GM12878 (cell line): ENCODE measurements around the gene DSG2. TPM values are rescaled to one million over a fixed set of nuclear protein-coding genes. Genes with fewer than 3 reads are reported as not detected.

Experiments used
- ATAC-seq: fragments of 200-7000 bp; cut with Tn5 transposase; 3 replicates; pipeline ENCODE4 v1.9.1; 2020; ENCODE audit warnings: mild to moderate bottlenecking, moderate library complexity
- BruUV-seq: library from RNA; stranded (reverse); fragments of 400-500 nt; replicated peaks from 2 replicates; lab custom pipeline; 2021; lab: Mats Ljungman, UMichigan
- CTCF ChIA-PET: fragments of 300-600 bp; sonication (Branson Sonifier 250); formaldehyde crosslinking; extraction: SDS; loops from one replicate; lab custom pipeline; 2021; ENCODE audit warnings: inconsistent platforms; lab: Yijun Ruan, JAX
- POLR2A ChIA-PET: fragments of 350-600 bp; formaldehyde crosslinking; extraction: SDS; loops from one replicate; lab custom pipeline; 2021; ENCODE audit warnings: inconsistent platforms; lab: Charles Lee
- RAD21 ChIA-PET: fragments of 300-600 bp; sonication (Branson Sonifier 250); formaldehyde crosslinking; loops from one replicate; lab custom pipeline; 2023; ENCODE audit warnings: antibody characterized with exemption; ENCODE audit not compliant: unreplicated experiment; lab: Charles Lee
- SMC1A ChIA-PET: fragments of 300-600 bp; sonication (Branson Sonifier 250); formaldehyde crosslinking; loops from one replicate; lab custom pipeline; 2023; ENCODE audit not compliant: unreplicated experiment, uncharacterized antibody; lab: Charles Lee
- DNase-seq: peaks from one replicate; pipeline ENCODE4 v3.0.0-alpha.2; 2011; ENCODE audit warnings: low read depth, low spot score
- FAIRE-seq: peaks from 3 replicates; lab custom pipeline; 2011; peaks lifted over from hg19 to GRCh38; lab: Jason Lieb, UNC
- H2AFZ ChIP-seq: 2 replicates; pipeline ENCODE4 v1.6.0; 2011; ENCODE audit warnings: low read depth, low read length, control low read depth; ENCODE audit not compliant: control insufficient read depth
- H3K27ac ChIP-seq: 2 replicates; pipeline ENCODE4 v1.5.1; 2011; ENCODE audit warnings: control low read depth; ENCODE audit not compliant: control insufficient read depth, insufficient read depth
- H3K27me3 ChIP-seq, 2 experiments: replicated peaks in 1 of 2; 2 replicates each; pipeline versions ENCODE4 v1.6.0 to v1.6.1; 2011; ENCODE audit warnings: low read length in 1 of 2; ENCODE audit not compliant: control insufficient read depth in 2 of 2, insufficient read depth in 2 of 2
- H3K36me3 ChIP-seq, 2 experiments: 2 replicates each; pipeline ENCODE4 v1.5.1; 2011; ENCODE audit warnings: low read length in 1 of 2; ENCODE audit not compliant: control insufficient read depth in 2 of 2, insufficient read depth in 2 of 2
- H3K4me1 ChIP-seq: 2 replicates; pipeline ENCODE4 v1.6.1; 2011; ENCODE audit warnings: mild to moderate bottlenecking, low read length, moderate library complexity, mixed read lengths; ENCODE audit not compliant: control insufficient read depth, insufficient read depth
- H3K4me2 ChIP-seq: 2 replicates; pipeline ENCODE4 v1.6.0; 2011; ENCODE audit warnings: control low read depth; ENCODE audit not compliant: control insufficient read depth, insufficient read depth
- H3K4me3 ChIP-seq: fragments of 200-600 bp; sonication (generic); 2 replicates; pipeline ENCODE4 v1.5.1; 2016
- H3K79me2 ChIP-seq: 2 replicates; pipeline ENCODE4 v1.6.0; 2011; ENCODE audit warnings: low read length; ENCODE audit not compliant: control insufficient read depth, insufficient read depth
- H3K9ac ChIP-seq: 2 replicates; pipeline ENCODE4 v1.8.0; 2011; ENCODE audit warnings: low read length, control low read depth, mixed read lengths; ENCODE audit not compliant: control insufficient read depth, insufficient read depth
- H3K9me3 ChIP-seq: replicated peaks from 3 replicates; pipeline ENCODE4 v1.5.1; 2011; ENCODE audit warnings: mild to moderate bottlenecking, low read length; ENCODE audit not compliant: control insufficient read depth, insufficient read depth
- H4K20me1 ChIP-seq: 2 replicates; pipeline ENCODE4 v1.6.0; 2011; ENCODE audit not compliant: control insufficient read depth, insufficient read depth
- MEF2B ChIP-seq: fragments of 450-650 bp; IDR thresholded peaks from 2 replicates; pipeline ENCODE4 v1.6.1; 2018; ENCODE audit warnings: mild to moderate bottlenecking, moderate library complexity; ENCODE audit not compliant: partially characterized antibody, poor library complexity, severe bottlenecking
- NR2C1 ChIP-seq: fragments of 450-650 bp; IDR thresholded peaks from 2 replicates; pipeline ENCODE4 v1.6.1; 2017; ENCODE audit warnings: antibody characterized with exemption, mild to moderate bottlenecking, moderate library complexity
- SIN3A ChIP-seq: IDR thresholded peaks from 2 replicates; pipeline ENCODE4 v1.6.1; 2012; ENCODE audit warnings: low read depth, low read length, improper control_type of control experiment
- SMC3 ChIP-seq: IDR thresholded peaks from 2 replicates; pipeline ENCODE4 v1.6.1; 2011; ENCODE audit warnings: low read length, improper control_type of control experiment, borderline replicate concordance
- TCF12 ChIP-seq: IDR thresholded peaks from 2 replicates; pipeline ENCODE4 v1.6.1; 2011; ENCODE audit warnings: low read depth, mild to moderate bottlenecking, low read length
- TCF7 ChIP-seq: IDR thresholded peaks from 2 replicates; pipeline ENCODE4 v1.6.1; 2014; ENCODE audit warnings: antibody characterized with exemption, borderline replicate concordance
- ZBTB33 ChIP-seq: fragments of 450-650 bp; IDR thresholded peaks from 2 replicates; pipeline ENCODE4 v1.6.1; 2017; ENCODE audit warnings: mild to moderate bottlenecking
- WGBS: methylation state at CpG from one replicate; pipeline ENCODE4 v1.1.6; 2016; ENCODE audit warnings: low lambda C conversion rate; ENCODE audit not compliant: insufficient replicate concordance, insufficient coverage; ENCODE audit errors: missing lambda C conversion rate; 5-methylcytosine and 5-hydroxymethylcytosine counted together
- in situ Hi-C: fragments of 300-500 bp; cut with MboI; formaldehyde crosslinking; loops from 9 replicates; pipeline ENCODE4 v1.14.3; 2018; ENCODE audit warnings: mixed read lengths
- intact Hi-C: fragments of 100-400 bp; cut with micrococcal nuclease; formaldehyde crosslinking; loops from one replicate; pipeline ENCODE4 v1.14.2; 2022; ENCODE audit not compliant: unreplicated experiment
- polyA plus RNA-seq, 11 experiments: library from polyadenylated mRNA; depleted of rRNA in 4 of 11; unstranded in 6 of 11; stranded (reverse) in 5 of 11; fragments of >200 nt; fragmentation: Nextera tagmentation in 4 of 11; fragmentation: Illumina TruSeq in 1 of 11; extraction: Ambion mirVana in 4 of 11; extraction: Trizol in 1 of 11; gene quantifications; 1 replicate in 1 of 11; 2 replicates in 10 of 11; pipeline versions ENCODE4 v1.2.1 to v1.2.3, GENCODE V29; 2011 to 2016; ENCODE audit warnings: inconsistent platforms in 2 of 11, missing spikeins in 2 of 11, low read depth in 1 of 11
- total RNA-seq, 4 experiments: library from RNA; depleted of rRNA in 3 of 4; stranded (reverse); fragments of >200 nt in 3 of 4; fragmentation: Illumina TruSeq in 1 of 4; extraction: Trizol in 1 of 4; gene quantifications; 2 replicates each; pipeline versions ENCODE4 v1.2.1 to v1.2.3, GENCODE V29; 2013 to 2021

Gene DSG2
- total and polyA plus RNA-seq, 10 of the 15 experiments (the other 5 are each of a cell fraction or from before 2014, with no cell fraction given), result 11.7 to 46.2 (median 28.0) TPM

DNA sequence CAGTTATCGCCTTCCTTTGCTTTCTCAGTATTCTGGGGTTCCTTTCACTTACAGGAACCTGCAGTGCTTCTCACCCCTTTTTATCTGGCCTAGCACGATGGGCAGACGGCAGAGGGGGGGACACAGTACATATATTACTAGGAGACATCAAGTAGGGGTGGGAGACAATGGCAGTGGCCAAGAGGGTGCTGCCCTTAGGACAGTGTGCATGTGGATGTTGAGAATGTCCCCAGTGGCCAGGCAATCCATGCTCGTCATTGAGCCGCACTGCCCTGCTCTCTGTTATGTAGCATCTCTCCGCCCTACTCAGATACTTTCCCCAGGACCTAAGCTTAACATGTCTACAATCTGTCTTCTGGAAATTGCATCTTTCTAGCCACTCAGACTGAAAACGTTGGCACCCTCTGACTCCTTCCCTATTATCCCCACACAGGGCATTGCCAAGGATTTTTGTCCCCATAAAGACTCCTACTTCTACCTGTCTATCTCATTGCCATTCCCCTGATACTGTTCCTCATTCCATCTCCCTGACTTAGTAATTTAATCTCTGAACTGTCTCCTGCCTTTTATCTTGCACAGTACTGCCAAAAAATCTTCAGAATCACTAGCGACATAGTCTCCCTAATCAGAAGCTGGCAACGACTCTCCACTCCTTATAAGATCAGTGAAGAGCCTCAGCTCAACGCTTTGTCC, 6.6 kb downstream of the DSG2 start:
- 31% methylated on average over 10 of the region's 10 CpGs for WGBS
- Histone ChIP-seq H3K79me2 (peaks cover 28% of the 10 kb centered on the region), H3K27me3 (no peaks in the 10 kb centered on the region), H4K20me1 (no peaks in the 10 kb centered on the region), H3K9me3 (no peaks in the 10 kb centered on the region; the same call in 2 of the 3 replicates), H3K27ac (no peak overlapping the region), H2AFZ (peak overlapping the region; percentile 37), H3K4me3 (no peak overlapping the region), H3K9ac (no peak overlapping the region), H3K4me2 (peak overlapping the region; percentile 13; the same call in 1 of the 2 replicates), H3K4me1 (peaks cover 11% of the 10 kb centered on the region), H3K36me3 (no peaks in the 10 kb centered on the region)
- CTCF ChIA-PET, result interaction anchor here (0.6 to 2.2 kb wide), 3 partner anchors 59 to 933 kb away, joined by 3 to 7 read pairs (median 4); no protein-coding TSS in a partner anchor
- DNase-seq, result no peak
- no peak for ATAC-seq
- intact Hi-C loops (loop anchor here (5.0 kb wide), 1 partner anchor 237 kb away; no protein-coding TSS in a partner anchor), in situ Hi-C loops (no loop called here)
- BruUV-seq, result no TSS peak
- POLR2A ChIA-PET, result interaction anchor here (0.7 kb wide), 2 partner anchors 65 to 342 kb away, joined by 5 read pairs; no protein-coding TSS in a partner anchor
- RAD21 ChIA-PET, result no interaction called here
- TF ChIP-seq SMC3 (no peak), TCF12 (no peak), MEF2B (no peak), NR2C1 (no peak), TCF7 (no peak), ZBTB33 (no peak), SIN3A (no peak)
- SMC1A ChIA-PET, result interaction anchor here (0.9 to 1.3 kb wide), 3 partner anchors 13 to 259 kb away, joined by 3 read pairs; no protein-coding TSS in a partner anchor
- no peak for FAIRE-seq
